ENCODE measurements around the gene MDH1B. TPM values are rescaled to one million over a fixed set of nuclear protein-coding genes. Genes with fewer than 3 reads are reported as not detected.

The MDH1B gene
- total RNA-seq, 1 experiment from 2014 or later = 1.9 TPM

DNA sequence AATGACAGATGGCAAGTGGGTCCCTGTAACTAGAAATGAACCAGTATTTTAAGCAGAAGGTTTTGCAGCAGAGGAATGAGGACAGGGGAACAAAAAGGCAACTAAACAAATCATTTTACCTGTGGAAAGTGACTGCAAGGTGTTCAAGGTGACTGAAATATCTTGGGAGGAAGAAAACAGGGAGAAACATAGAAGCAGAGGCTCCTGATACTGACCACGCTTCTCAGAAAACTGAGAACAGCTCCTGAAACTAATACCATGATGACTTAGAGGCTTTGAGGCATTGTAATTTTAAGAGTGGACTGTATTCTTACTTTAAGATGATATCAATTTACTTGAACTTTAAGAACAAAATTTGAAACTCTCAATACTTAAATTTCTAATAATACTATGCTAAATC, 46.8 kb downstream of the MDH1B start, which contains the start of gene DYTN:
Gene DYTN (minus strand): TSS at position 101 of the 400 bp plus-strand sequence. CDS start 117 bp downstream, outside the sequence.
- TF ChIP-seq, protein P1, sequence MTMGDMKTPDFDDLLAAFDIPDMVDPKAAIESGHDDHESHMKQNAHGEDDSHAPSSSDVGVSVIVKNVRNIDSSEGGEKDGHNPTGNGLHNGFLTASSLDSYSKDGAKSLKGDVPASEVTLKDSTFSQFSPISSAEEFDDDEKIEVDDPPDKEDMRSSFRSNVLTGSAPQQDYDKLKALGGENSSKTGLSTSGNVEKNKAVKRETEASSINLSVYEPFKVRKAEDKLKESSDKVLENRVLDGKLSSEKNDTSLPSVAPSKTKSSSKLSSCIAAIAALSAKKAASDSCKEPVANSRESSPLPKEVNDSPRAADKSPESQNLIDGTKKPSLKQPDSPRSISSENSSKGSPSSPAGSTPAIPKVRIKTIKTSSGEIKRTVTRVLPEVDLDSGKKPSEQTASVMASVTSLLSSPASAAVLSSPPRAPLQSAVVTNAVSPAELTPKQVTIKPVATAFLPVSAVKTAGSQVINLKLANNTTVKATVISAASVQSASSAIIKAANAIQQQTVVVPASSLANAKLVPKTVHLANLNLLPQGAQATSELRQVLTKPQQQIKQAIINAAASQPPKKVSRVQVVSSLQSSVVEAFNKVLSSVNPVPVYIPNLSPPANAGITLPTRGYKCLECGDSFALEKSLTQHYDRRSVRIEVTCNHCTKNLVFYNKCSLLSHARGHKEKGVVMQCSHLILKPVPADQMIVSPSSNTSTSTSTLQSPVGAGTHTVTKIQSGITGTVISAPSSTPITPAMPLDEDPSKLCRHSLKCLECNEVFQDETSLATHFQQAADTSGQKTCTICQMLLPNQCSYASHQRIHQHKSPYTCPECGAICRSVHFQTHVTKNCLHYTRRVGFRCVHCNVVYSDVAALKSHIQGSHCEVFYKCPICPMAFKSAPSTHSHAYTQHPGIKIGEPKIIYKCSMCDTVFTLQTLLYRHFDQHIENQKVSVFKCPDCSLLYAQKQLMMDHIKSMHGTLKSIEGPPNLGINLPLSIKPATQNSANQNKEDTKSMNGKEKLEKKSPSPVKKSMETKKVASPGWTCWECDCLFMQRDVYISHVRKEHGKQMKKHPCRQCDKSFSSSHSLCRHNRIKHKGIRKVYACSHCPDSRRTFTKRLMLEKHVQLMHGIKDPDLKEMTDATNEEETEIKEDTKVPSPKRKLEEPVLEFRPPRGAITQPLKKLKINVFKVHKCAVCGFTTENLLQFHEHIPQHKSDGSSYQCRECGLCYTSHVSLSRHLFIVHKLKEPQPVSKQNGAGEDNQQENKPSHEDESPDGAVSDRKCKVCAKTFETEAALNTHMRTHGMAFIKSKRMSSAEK (CRISPR knock-in tag; IDR thresholded peaks at IDR 0.05; ENCODE audit: borderline replicate concordance) = no peak
- TF ChIP-seq, protein P2, sequence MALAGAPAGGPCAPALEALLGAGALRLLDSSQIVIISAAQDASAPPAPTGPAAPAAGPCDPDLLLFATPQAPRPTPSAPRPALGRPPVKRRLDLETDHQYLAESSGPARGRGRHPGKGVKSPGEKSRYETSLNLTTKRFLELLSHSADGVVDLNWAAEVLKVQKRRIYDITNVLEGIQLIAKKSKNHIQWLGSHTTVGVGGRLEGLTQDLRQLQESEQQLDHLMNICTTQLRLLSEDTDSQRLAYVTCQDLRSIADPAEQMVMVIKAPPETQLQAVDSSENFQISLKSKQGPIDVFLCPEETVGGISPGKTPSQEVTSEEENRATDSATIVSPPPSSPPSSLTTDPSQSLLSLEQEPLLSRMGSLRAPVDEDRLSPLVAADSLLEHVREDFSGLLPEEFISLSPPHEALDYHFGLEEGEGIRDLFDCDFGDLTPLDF (CRISPR knock-in tag; IDR thresholded peaks at IDR 0.05) = no peak
- TF ChIP-seq RELA (CRISPR knock-in tag; IDR thresholded peaks at IDR 0.05; ENCODE audit: borderline replicate concordance) (no peak), IRF2 (CRISPR knock-in tag; IDR thresholded peaks at IDR 0.05; ENCODE audit: borderline replicate concordance, low read depth) (no peak), NFATC4 (CRISPR knock-in tag; IDR thresholded peaks at IDR 0.05) (no peak), SP1 (CRISPR knock-in tag; conservative IDR thresholded peaks at IDR 0.05) (no peak), ZNF396 (CRISPR knock-in tag; IDR thresholded peaks at IDR 0.05; ENCODE audit: borderline replicate concordance) (no peak)
- Mint-ChIP-seq H3K36me3 (peaks cover 8% of the 10 kb centered on the region; the same call in 1 of the 2 replicates), H3K27me3 (ENCODE audit: low read depth) (peaks cover 33% of the 10 kb centered on the region), H3K4me1 (peaks cover 10% of the 10 kb centered on the region), H3K9me3 (peaks cover 28% of the 10 kb centered on the region), H3K27ac (peak within 1 kb of the TSS; percentile 14; the same call in 1 of the 2 replicates), H3K4me3 (no peak within 1 kb of the TSS)
- ChIA-PET CTCF (no interaction called here), POLR2A (no interaction called here)
- ATAC-seq (no peak), DNase-seq (ENCODE audit: low spot score) (no peak)

DNA sequence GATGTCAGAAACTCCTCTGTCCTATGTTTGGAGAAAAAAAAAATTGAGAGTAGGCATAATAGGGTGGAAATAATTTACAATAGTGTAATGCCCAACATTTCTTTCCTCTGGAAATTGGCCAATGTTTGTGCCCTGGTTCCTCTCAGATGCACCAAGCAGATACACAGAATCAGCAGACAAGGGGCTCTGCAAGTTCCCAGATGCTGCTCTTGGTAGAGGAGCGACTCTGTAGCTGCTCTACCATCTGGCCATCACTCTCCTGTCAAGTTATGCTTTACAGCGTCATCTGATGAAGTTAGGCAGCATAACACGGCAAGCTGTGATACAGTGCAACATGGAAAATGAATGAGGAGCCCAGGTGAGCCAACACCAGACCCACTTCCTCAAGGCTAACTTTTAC, 48.5 kb downstream of the MDH1B start:
- H3K4me1 Mint-ChIP-seq = peaks cover 13% of the 10 kb centered on the region
- H3K27me3 Mint-ChIP-seq (ENCODE audit: low read depth) = peaks cover 33% of the 10 kb centered on the region
- CTCF ChIA-PET = no interaction called here
- ATAC-seq (no peak), DNase-seq (ENCODE audit: low spot score) (no peak)
- POLR2A ChIA-PET = no interaction called here
- no peak overlapping the region for H3K4me3 Mint-ChIP-seq
- H3K36me3 Mint-ChIP-seq = peaks cover 3% of the 10 kb centered on the region; the same call in 1 of the 2 replicates
- H3K9me3 Mint-ChIP-seq = peaks cover 14% of the 10 kb centered on the region
- no peak overlapping the region for H3K27ac Mint-ChIP-seq
- TF ChIP-seq GRHL2 (CRISPR knock-in tag; IDR thresholded peaks at IDR 0.05; ENCODE audit: insufficient replicate concordance, severe bottlenecking) (no peak), ETV6 (CRISPR knock-in tag; IDR thresholded peaks at IDR 0.05) (no peak), KAT7 (CRISPR knock-in tag; IDR thresholded peaks at IDR 0.05; ENCODE audit: borderline replicate concordance) (no peak), FOXK1 (CRISPR knock-in tag; IDR thresholded peaks at IDR 0.05) (no peak), ZNF232 (CRISPR knock-in tag; IDR thresholded peaks at IDR 0.05) (no peak), SMAD3 (CRISPR knock-in tag; IDR thresholded peaks at IDR 0.05; ENCODE audit: borderline replicate concordance) (no peak), CREM (CRISPR knock-in tag; IDR thresholded peaks at IDR 0.05) (no peak), FOXJ3 (CRISPR knock-in tag; IDR thresholded peaks at IDR 0.05; ENCODE audit: borderline replicate concordance) (no peak)
- TF ChIP-seq, protein P1 (CRISPR knock-in tag; IDR thresholded peaks at IDR 0.05; ENCODE audit: borderline replicate concordance) = no peak
- TF ChIP-seq, protein P3, sequence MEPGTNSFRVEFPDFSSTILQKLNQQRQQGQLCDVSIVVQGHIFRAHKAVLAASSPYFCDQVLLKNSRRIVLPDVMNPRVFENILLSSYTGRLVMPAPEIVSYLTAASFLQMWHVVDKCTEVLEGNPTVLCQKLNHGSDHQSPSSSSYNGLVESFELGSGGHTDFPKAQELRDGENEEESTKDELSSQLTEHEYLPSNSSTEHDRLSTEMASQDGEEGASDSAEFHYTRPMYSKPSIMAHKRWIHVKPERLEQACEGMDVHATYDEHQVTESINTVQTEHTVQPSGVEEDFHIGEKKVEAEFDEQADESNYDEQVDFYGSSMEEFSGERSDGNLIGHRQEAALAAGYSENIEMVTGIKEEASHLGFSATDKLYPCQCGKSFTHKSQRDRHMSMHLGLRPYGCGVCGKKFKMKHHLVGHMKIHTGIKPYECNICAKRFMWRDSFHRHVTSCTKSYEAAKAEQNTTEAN (CRISPR knock-in tag; IDR thresholded peaks at IDR 0.05) = no peak
- TF ChIP-seq, protein P4, sequence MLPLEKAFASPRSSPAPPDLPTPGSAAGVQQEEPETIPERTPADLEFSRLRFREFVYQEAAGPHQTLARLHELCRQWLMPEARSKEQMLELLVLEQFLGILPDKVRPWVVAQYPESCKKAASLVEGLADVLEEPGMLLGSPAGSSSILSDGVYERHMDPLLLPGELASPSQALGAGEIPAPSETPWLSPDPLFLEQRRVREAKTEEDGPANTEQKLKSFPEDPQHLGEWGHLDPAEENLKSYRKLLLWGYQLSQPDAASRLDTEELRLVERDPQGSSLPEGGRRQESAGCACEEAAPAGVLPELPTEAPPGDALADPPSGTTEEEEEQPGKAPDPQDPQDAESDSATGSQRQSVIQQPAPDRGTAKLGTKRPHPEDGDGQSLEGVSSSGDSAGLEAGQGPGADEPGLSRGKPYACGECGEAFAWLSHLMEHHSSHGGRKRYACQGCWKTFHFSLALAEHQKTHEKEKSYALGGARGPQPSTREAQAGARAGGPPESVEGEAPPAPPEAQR (CRISPR knock-in tag; IDR thresholded peaks at IDR 0.05) = no peak
- TF ChIP-seq, protein P5, sequence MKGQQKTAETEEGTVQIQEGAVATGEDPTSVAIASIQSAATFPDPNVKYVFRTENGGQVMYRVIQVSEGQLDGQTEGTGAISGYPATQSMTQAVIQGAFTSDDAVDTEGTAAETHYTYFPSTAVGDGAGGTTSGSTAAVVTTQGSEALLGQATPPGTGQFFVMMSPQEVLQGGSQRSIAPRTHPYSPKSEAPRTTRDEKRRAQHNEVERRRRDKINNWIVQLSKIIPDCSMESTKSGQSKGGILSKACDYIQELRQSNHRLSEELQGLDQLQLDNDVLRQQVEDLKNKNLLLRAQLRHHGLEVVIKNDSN (CRISPR knock-in tag; IDR thresholded peaks at IDR 0.05) = no peak
- TF ChIP-seq, protein P2 (CRISPR knock-in tag; IDR thresholded peaks at IDR 0.05) = no peak
- TF ChIP-seq, protein P6, sequence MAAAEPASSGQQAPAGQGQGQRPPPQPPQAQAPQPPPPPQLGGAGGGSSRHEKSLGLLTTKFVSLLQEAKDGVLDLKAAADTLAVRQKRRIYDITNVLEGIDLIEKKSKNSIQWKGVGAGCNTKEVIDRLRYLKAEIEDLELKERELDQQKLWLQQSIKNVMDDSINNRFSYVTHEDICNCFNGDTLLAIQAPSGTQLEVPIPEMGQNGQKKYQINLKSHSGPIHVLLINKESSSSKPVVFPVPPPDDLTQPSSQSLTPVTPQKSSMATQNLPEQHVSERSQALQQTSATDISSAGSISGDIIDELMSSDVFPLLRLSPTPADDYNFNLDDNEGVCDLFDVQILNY (CRISPR knock-in tag; IDR thresholded peaks at IDR 0.05) = no peak
